BE2C (cell line): ENCODE results near the gene STK4.

Experiments used
- DNase-seq: peaks from one replicate; pipeline ENCODE4 v3.0.0-alpha.2; 2020
- H3K27me3 ChIP-seq: fragments of 250-450 bp; sonication (Bioruptor Pico); 2 replicates; pipeline ENCODE4 v1.5.1; 2020; ENCODE audit warnings: mild to moderate bottlenecking
- H3K36me3 ChIP-seq: fragments of 250-450 bp; sonication (Bioruptor Pico); 2 replicates; pipeline ENCODE4 v1.5.1; 2020; ENCODE audit warnings: mild to moderate bottlenecking
- H3K4me1 ChIP-seq: fragments of 250-450 bp; sonication (Bioruptor Pico); 2 replicates; pipeline ENCODE4 v1.5.1; 2020
- H3K4me3 ChIP-seq: 2 replicates; pipeline ENCODE4 v1.5.1; 2011; ENCODE audit warnings: low read depth, low read length
- H3K9me3 ChIP-seq: fragments of 250-450 bp; sonication (Bioruptor Pico); 2 replicates; pipeline ENCODE4 v1.5.1; 2020
- TF ChIP-seq, protein P1 (sequence below): IDR thresholded peaks from 2 replicates; pipeline ENCODE4 v1.5.1; 2012; ENCODE audit warnings: mild to moderate bottlenecking, low read depth, low read length

The STK4 gene

GRCh38 chr20:44993343-44993742, 27.0 kb downstream of the STK4 start:
- Histone ChIP-seq H3K36me3 (peaks cover 25% of the 10 kb centered on the region), H3K9me3 (no peaks in the 10 kb centered on the region), H3K4me1 (no peaks in the 10 kb centered on the region), H3K27me3 (no peaks in the 10 kb centered on the region), H3K4me3 (no peak overlapping the region)
- TF ChIP-seq, protein P1, sequence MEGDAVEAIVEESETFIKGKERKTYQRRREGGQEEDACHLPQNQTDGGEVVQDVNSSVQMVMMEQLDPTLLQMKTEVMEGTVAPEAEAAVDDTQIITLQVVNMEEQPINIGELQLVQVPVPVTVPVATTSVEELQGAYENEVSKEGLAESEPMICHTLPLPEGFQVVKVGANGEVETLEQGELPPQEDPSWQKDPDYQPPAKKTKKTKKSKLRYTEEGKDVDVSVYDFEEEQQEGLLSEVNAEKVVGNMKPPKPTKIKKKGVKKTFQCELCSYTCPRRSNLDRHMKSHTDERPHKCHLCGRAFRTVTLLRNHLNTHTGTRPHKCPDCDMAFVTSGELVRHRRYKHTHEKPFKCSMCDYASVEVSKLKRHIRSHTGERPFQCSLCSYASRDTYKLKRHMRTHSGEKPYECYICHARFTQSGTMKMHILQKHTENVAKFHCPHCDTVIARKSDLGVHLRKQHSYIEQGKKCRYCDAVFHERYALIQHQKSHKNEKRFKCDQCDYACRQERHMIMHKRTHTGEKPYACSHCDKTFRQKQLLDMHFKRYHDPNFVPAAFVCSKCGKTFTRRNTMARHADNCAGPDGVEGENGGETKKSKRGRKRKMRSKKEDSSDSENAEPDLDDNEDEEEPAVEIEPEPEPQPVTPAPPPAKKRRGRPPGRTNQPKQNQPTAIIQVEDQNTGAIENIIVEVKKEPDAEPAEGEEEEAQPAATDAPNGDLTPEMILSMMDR: no peak
- DNase-seq: no peak

- Histone ChIP-seq H3K9me3 (no peaks in the 10 kb centered on the region), H3K4me1 (no peaks in the 10 kb centered on the region), H3K27me3 (no peaks in the 10 kb centered on the region), H3K36me3 (peaks cover 41% of the 10 kb centered on the region), H3K4me3 (no peak overlapping the region)
- no peak for DNase-seq
- TF ChIP-seq, protein P1: no peak
Observed at GRCh38 chr20:44997171-44997570, 30.9 kb downstream of the STK4 start.

- no peaks in the 10 kb centered on the region for H3K27me3 ChIP-seq
- TF ChIP-seq, protein P1: no peak
- no peaks in the 10 kb centered on the region for H3K9me3 ChIP-seq
Observed at GRCh38 chr20:44997668-44998067, 31.4 kb downstream of the STK4 start.

GRCh38 chr20:45008521-45009049, 42.3 kb downstream of the STK4 start:
- Histone ChIP-seq H3K4me3 (no peak overlapping the region), H3K36me3 (peaks cover 14% of the 10 kb centered on the region), H3K27me3 (no peaks in the 10 kb centered on the region), H3K9me3 (no peaks in the 10 kb centered on the region), H3K4me1 (no peaks in the 10 kb centered on the region; the same call in 1 of the 2 replicates)
- TF ChIP-seq, protein P1: no peak
- no peak for DNase-seq

More at GRCh38 chr20:44997668-44998067, 31.4 kb downstream of the STK4 start:
- Histone ChIP-seq H3K36me3 (peaks cover 44% of the 10 kb centered on the region), H3K4me1 (no peaks in the 10 kb centered on the region), H3K4me3 (no peak overlapping the region)
- DNase-seq: no peak

DNA sequence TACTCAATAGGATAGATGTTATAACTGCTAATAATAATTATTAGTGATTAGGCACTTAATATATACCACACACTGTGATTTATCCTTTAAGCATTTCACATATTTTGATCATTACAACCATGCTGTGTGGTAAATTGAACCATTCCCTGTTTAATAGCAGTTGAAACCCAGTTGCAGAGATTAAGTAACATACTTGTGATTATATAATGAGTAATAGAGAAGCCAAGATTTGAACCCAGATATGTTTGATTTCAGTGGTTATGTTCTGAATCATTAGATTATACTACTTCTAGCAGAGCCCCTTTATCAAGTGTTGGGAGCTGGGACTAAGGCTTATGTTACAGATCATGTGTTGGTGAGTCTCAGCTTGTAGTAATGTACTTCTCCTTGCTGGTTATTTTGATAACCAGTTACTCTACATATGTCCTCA, 44.1 kb downstream of the STK4 start:
- Histone ChIP-seq H3K4me3 (no peak overlapping the region), H3K9me3 (no peaks in the 10 kb centered on the region), H3K4me1 (peaks cover 6% of the 10 kb centered on the region), H3K27me3 (no peaks in the 10 kb centered on the region), H3K36me3 (peaks cover 10% of the 10 kb centered on the region)
- TF ChIP-seq, protein P1: no peak
- no peak for DNase-seq

DNA sequence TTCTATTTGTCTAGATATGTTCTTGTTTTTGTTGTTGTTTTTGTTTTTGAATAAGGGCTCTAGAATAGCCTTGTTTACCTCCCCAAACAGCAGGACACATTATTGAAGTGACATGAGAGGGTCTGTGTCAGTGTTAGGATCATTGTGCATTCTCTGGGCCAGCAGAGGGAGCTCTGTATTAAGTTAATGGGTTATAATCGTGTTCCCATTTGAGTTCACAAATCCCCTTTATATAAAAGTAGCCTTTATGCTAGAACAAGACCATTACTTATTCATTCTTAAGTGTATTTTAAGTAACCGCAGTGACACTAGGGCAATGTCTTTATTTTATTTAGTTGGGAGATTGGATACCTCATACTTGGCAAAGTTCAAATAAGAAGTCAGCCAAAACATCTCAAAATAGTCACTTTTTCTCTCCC, 44.8 kb downstream of the STK4 start:
- TF ChIP-seq, protein P1: peak; percentile 89
- DNase-seq: peak; percentile 64
- no peaks in the 10 kb centered on the region for H3K9me3 ChIP-seq
- H3K36me3 ChIP-seq: peaks cover 10% of the 10 kb centered on the region
- peaks cover 6% of the 10 kb centered on the region for H3K4me1 ChIP-seq
- H3K4me3 ChIP-seq: no peak overlapping the region
- H3K27me3 ChIP-seq: no peaks in the 10 kb centered on the region
